Measurements from ENCODE around the gene DEK. TPM values are rescaled to one million over a fixed set of nuclear protein-coding genes. Genes with fewer than 3 reads are reported as not detected.

The DEK gene
- total RNA-seq, 1 donor from 2014 or later: 64.2 TPM

- Histone ChIP-seq H3K36me3 (ENCODE audit: control insufficient read depth in 3 of 3, insufficient read depth in 3 of 3, low read length in 3 of 3) (peaks cover 4 to 32% (median 15%) of the 10 kb centered on the region in 3 donors), H3K4me3 (ENCODE audit: low read length in 3 of 3) (no peak overlapping the region), H3K27ac (ENCODE audit: low read depth, low read length) (no peak overlapping the region), H3K4me1 (ENCODE audit: control insufficient read depth in 3 of 3, insufficient read depth in 3 of 3, low read length in 3 of 3) (no peaks in the 10 kb centered on the region), H3K27me3 (ENCODE audit: control insufficient read depth in 3 of 3, insufficient read depth in 3 of 3, low read length in 3 of 3) (no peaks in the 10 kb centered on the region), H3K9ac (ENCODE audit: low read depth in 1 of 3, low read length in 3 of 3) (no peak overlapping the region), H3K9me3 (ENCODE audit: control insufficient read depth in 3 of 3, low read length in 3 of 3) (no peaks in the 10 kb centered on the region)
Observed at GRCh38 chr6:18253635-18254034, 10.7 kb downstream of the DEK start.

- no peak overlapping the region for H3K9ac ChIP-seq (ENCODE audit: low read depth in 1 of 3, low read length in 3 of 3)
- no peaks in the 10 kb centered on the region for H3K4me1 ChIP-seq (ENCODE audit: control insufficient read depth in 3 of 3, insufficient read depth in 3 of 3, low read length in 3 of 3)
- no peaks in the 10 kb centered on the region for H3K27me3 ChIP-seq (ENCODE audit: control insufficient read depth in 3 of 3, insufficient read depth in 3 of 3, low read length in 3 of 3)
- H3K9me3 ChIP-seq (ENCODE audit: control insufficient read depth in 3 of 3, low read length in 3 of 3): no peaks in the 10 kb centered on the region
- H3K27ac ChIP-seq (ENCODE audit: low read depth, low read length): no peak overlapping the region
- H3K4me3 ChIP-seq (ENCODE audit: low read length in 3 of 3): no peak overlapping the region
- H3K36me3 ChIP-seq (ENCODE audit: control insufficient read depth in 3 of 3, insufficient read depth in 3 of 3, low read length in 3 of 3): peaks cover 5 to 23% (median 18%) of the 10 kb centered on the region in 3 donors
Observed at GRCh38 chr6:18249271-18249670, 15.1 kb downstream of the DEK start.

DNA sequence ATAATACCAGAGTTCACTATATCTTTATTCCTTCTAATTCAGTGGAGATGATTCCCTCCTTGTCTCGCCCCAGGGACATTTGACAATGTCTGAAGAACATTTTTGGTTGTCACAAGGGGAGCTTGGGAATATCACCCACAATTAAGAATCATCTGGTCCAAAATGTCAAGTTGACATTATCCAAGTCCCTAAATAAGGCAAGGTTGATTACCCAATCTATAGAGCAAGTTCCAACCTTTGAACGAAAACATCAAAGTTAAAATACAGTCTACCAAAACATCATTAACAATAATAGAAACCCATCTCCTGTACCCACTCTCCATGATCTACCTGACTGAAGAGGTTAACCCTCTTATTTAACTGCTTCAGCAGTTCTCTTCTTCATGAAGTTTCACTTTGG, 15.6 kb downstream of the DEK start:
- Histone ChIP-seq H3K27me3 (ENCODE audit: control insufficient read depth in 3 of 3, insufficient read depth in 3 of 3, low read length in 3 of 3) (no peaks in the 10 kb centered on the region), H3K9ac (ENCODE audit: low read depth in 1 of 3, low read length in 3 of 3) (no peak overlapping the region), H3K36me3 (ENCODE audit: control insufficient read depth in 3 of 3, insufficient read depth in 3 of 3, low read length in 3 of 3) (peaks cover 5 to 20% (median 18%) of the 10 kb centered on the region in 3 donors), H3K4me1 (ENCODE audit: control insufficient read depth in 3 of 3, insufficient read depth in 3 of 3, low read length in 3 of 3) (no peaks in the 10 kb centered on the region), H3K9me3 (ENCODE audit: control insufficient read depth in 3 of 3, low read length in 3 of 3) (no peaks in the 10 kb centered on the region), H3K4me3 (ENCODE audit: low read length in 3 of 3) (no peak overlapping the region), H3K27ac (ENCODE audit: low read depth, low read length) (no peak overlapping the region)

DNA sequence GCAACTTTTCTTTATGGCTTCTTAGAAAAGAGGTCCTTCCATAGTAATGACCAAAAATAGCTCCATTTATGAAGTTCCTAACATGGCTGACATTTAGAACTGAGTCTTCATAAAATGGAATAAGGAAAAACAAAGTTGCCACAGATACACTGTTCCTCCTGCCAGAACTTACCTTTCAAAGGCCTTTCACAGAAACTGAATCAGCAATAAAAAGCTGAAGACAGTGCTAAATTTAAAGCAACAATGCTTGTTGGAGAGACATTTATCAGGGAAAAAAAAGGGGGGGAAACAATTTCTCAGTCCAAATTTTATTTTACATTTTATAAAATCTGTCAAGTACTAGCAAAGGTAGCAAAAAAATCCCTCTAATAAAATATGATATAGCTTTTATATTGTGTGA, 17.3 kb downstream of the DEK start:
- H3K9ac ChIP-seq (ENCODE audit: low read depth in 1 of 3, low read length in 3 of 3): no peak overlapping the region
- H3K9me3 ChIP-seq (ENCODE audit: control insufficient read depth in 3 of 3, low read length in 3 of 3): no peaks in the 10 kb centered on the region
- H3K4me3 ChIP-seq (ENCODE audit: low read length in 3 of 3): no peak overlapping the region
- H3K27ac ChIP-seq (ENCODE audit: low read depth, low read length): no peak overlapping the region
- H3K27me3 ChIP-seq (ENCODE audit: control insufficient read depth in 3 of 3, insufficient read depth in 3 of 3, low read length in 3 of 3): no peaks in the 10 kb centered on the region
- H3K4me1 ChIP-seq (ENCODE audit: control insufficient read depth in 3 of 3, insufficient read depth in 3 of 3, low read length in 3 of 3): no peaks in the 10 kb centered on the region
- peaks cover 5 to 31% (median 26%) of the 10 kb centered on the region in 3 donors for H3K36me3 ChIP-seq (ENCODE audit: control insufficient read depth in 3 of 3, insufficient read depth in 3 of 3, low read length in 3 of 3)

- H3K36me3 ChIP-seq (ENCODE audit: control insufficient read depth in 3 of 3, insufficient read depth in 3 of 3, low read length in 3 of 3): peaks cover 5 to 32% (median 25%) of the 10 kb centered on the region in 3 donors
- H3K27me3 ChIP-seq (ENCODE audit: control insufficient read depth in 3 of 3, insufficient read depth in 3 of 3, low read length in 3 of 3): no peaks in the 10 kb centered on the region
- no peak overlapping the region for H3K27ac ChIP-seq (ENCODE audit: low read depth, low read length)
Observed at GRCh38 chr6:18246205-18246604, 18.1 kb downstream of the DEK start.

DNA sequence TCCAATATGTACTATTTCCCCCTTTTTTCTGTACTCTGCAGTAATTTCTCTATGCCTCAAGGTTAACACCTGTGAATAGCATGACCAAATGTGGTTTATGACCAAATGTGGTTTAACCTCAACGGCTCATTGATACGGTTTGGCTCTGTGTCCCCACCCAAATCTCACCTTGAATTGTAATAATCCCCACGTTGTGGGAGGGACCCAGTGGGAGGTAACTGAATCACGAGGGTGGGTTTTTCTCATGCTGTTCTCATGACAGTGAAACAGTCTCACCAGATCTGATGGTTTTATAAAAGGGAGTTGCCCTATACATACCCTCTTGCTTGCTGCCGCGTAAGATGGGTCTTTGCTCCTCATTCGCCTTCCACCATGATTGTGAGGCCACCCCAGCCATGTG, 18.7 kb downstream of the DEK start:
- Histone ChIP-seq H3K36me3 (ENCODE audit: control insufficient read depth in 3 of 3, insufficient read depth in 3 of 3, low read length in 3 of 3) (peaks cover 5 to 31% (median 25%) of the 10 kb centered on the region in 3 donors), H3K4me3 (ENCODE audit: low read length in 3 of 3) (no peak overlapping the region), H3K27ac (ENCODE audit: low read depth, low read length) (no peak overlapping the region), H3K4me1 (ENCODE audit: control insufficient read depth in 3 of 3, insufficient read depth in 3 of 3, low read length in 3 of 3) (no peaks in the 10 kb centered on the region), H3K9ac (ENCODE audit: low read depth in 1 of 3, low read length in 3 of 3) (no peak overlapping the region), H3K9me3 (ENCODE audit: control insufficient read depth in 3 of 3, low read length in 3 of 3) (no peaks in the 10 kb centered on the region), H3K27me3 (ENCODE audit: control insufficient read depth in 3 of 3, insufficient read depth in 3 of 3, low read length in 3 of 3) (no peaks in the 10 kb centered on the region)

More at GRCh38 chr6:18246205-18246604, 18.1 kb downstream of the DEK start:
- Histone ChIP-seq H3K9ac (ENCODE audit: low read depth in 1 of 3, low read length in 3 of 3) (no peak overlapping the region), H3K9me3 (ENCODE audit: control insufficient read depth in 3 of 3, low read length in 3 of 3) (no peaks in the 10 kb centered on the region), H3K4me1 (ENCODE audit: control insufficient read depth in 3 of 3, insufficient read depth in 3 of 3, low read length in 3 of 3) (no peaks in the 10 kb centered on the region), H3K4me3 (ENCODE audit: low read length in 3 of 3) (no peak overlapping the region)

- H3K4me3 ChIP-seq (ENCODE audit: low read length in 3 of 3): no peak overlapping the region
- no peak overlapping the region for H3K27ac ChIP-seq (ENCODE audit: low read depth, low read length)
- no peaks in the 10 kb centered on the region for H3K9me3 ChIP-seq (ENCODE audit: control insufficient read depth in 3 of 3, low read length in 3 of 3)
- H3K27me3 ChIP-seq (ENCODE audit: control insufficient read depth in 3 of 3, insufficient read depth in 3 of 3, low read length in 3 of 3): no peaks in the 10 kb centered on the region
- no peak overlapping the region for H3K9ac ChIP-seq (ENCODE audit: low read depth in 1 of 3, low read length in 3 of 3)
- H3K4me1 ChIP-seq (ENCODE audit: control insufficient read depth in 3 of 3, insufficient read depth in 3 of 3, low read length in 3 of 3): no peaks in the 10 kb centered on the region
- peaks cover 5 to 31% (median 25%) of the 10 kb centered on the region in 3 donors for H3K36me3 ChIP-seq (ENCODE audit: control insufficient read depth in 3 of 3, insufficient read depth in 3 of 3, low read length in 3 of 3)
Observed at GRCh38 chr6:18245079-18245478, 19.3 kb downstream of the DEK start.

DNA sequence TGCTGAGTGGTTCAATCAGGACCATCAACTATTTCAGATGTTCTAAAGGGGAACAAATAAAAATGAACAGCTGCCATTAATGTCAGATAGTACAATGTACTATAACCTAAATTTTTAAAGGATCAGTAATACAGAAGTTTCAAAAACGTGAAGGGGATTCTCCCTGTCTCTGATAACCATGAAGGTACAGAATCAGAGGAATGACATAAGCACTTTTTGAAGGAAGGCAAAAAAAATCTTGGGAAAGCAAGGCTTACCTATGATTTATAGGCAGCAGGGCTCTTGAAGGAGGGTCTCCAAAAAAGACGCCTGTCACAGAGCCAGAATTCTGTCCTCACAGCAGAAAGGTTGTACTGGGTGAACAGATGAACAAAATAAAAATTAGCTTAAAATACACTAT, 20.1 kb downstream of the DEK start:
- H3K9ac ChIP-seq (ENCODE audit: low read depth in 1 of 3, low read length in 3 of 3): no peak overlapping the region
- no peak overlapping the region for H3K27ac ChIP-seq (ENCODE audit: low read depth, low read length)
- no peaks in the 10 kb centered on the region for H3K9me3 ChIP-seq (ENCODE audit: control insufficient read depth in 3 of 3, low read length in 3 of 3)
- H3K4me1 ChIP-seq (ENCODE audit: control insufficient read depth in 3 of 3, insufficient read depth in 3 of 3, low read length in 3 of 3): no peaks in the 10 kb centered on the region
- no peak overlapping the region for H3K4me3 ChIP-seq (ENCODE audit: low read length in 3 of 3)
- no peaks in the 10 kb centered on the region for H3K27me3 ChIP-seq (ENCODE audit: control insufficient read depth in 3 of 3, insufficient read depth in 3 of 3, low read length in 3 of 3)
- H3K36me3 ChIP-seq (ENCODE audit: control insufficient read depth in 3 of 3, insufficient read depth in 3 of 3, low read length in 3 of 3): peaks cover 5 to 27% (median 25%) of the 10 kb centered on the region in 3 donors

DNA sequence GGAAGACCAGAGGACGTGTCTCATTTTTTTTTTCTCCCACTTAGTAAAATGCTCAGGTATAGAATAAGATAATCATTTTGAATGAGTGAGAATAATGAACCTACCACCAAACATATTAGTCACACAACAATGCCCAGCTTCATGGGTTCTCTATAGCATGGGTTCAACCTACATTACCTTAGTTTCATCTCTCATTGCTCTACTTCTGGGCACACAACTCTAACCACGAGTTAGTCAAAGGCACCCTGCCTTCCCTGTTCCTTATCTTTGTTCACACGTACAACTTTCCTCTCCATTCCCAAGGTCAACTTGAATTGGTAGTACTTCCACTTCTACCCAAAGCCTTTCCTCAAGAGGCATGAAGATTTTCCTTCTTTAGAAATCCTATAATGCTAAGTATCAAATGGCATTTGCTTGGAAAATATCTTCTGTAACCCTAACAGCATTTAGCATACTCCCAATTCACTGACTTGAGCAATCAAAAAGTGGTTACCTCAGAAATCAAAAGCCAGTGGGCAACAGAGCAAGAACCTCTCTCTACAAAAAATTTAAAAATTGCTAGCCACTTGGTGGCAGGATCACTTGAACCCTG, 20.9 kb downstream of the DEK start:
- Histone ChIP-seq H3K9ac (ENCODE audit: low read depth in 1 of 3, low read length in 3 of 3) (no peak overlapping the region), H3K27me3 (ENCODE audit: control insufficient read depth in 3 of 3, insufficient read depth in 3 of 3, low read length in 3 of 3) (no peaks in the 10 kb centered on the region), H3K9me3 (ENCODE audit: control insufficient read depth in 3 of 3, low read length in 3 of 3) (no peaks in the 10 kb centered on the region), H3K4me3 (ENCODE audit: low read length in 3 of 3) (no peak overlapping the region), H3K36me3 (ENCODE audit: control insufficient read depth in 3 of 3, insufficient read depth in 3 of 3, low read length in 3 of 3) (peaks cover 3 to 26% (median 26%) of the 10 kb centered on the region in 3 donors), H3K4me1 (ENCODE audit: control insufficient read depth in 3 of 3, insufficient read depth in 3 of 3, low read length in 3 of 3) (no peaks in the 10 kb centered on the region), H3K27ac (ENCODE audit: low read depth, low read length) (no peak overlapping the region)

- Histone ChIP-seq H3K27ac (ENCODE audit: low read depth, low read length) (no peak overlapping the region), H3K4me3 (ENCODE audit: low read length in 3 of 3) (no peak overlapping the region), H3K4me1 (ENCODE audit: control insufficient read depth in 3 of 3, insufficient read depth in 3 of 3, low read length in 3 of 3) (no peaks in the 10 kb centered on the region), H3K36me3 (ENCODE audit: control insufficient read depth in 3 of 3, insufficient read depth in 3 of 3, low read length in 3 of 3) (peaks cover 3 to 26% (median 23%) of the 10 kb centered on the region in 3 donors), H3K27me3 (ENCODE audit: control insufficient read depth in 3 of 3, insufficient read depth in 3 of 3, low read length in 3 of 3) (no peaks in the 10 kb centered on the region), H3K9me3 (ENCODE audit: control insufficient read depth in 3 of 3, low read length in 3 of 3) (no peaks in the 10 kb centered on the region), H3K9ac (ENCODE audit: low read depth in 1 of 3, low read length in 3 of 3) (no peak overlapping the region)
Observed at GRCh38 chr6:18242062-18242851, 22.1 kb downstream of the DEK start.
